ENCODE results near the gene NDUFA11. TPM values are rescaled to one million over a fixed set of nuclear protein-coding genes. Genes with fewer than 3 reads are reported as not detected.
"Not testable (repeated sequence)": the region's sequence is repeated elsewhere in the genome, so short reads cannot be mapped to it uniquely, and the experiment has no call there.

Gene NDUFA11
- polyA plus RNA-seq, 4 donors, result 132 to 235 (median 194) TPM

DNA sequence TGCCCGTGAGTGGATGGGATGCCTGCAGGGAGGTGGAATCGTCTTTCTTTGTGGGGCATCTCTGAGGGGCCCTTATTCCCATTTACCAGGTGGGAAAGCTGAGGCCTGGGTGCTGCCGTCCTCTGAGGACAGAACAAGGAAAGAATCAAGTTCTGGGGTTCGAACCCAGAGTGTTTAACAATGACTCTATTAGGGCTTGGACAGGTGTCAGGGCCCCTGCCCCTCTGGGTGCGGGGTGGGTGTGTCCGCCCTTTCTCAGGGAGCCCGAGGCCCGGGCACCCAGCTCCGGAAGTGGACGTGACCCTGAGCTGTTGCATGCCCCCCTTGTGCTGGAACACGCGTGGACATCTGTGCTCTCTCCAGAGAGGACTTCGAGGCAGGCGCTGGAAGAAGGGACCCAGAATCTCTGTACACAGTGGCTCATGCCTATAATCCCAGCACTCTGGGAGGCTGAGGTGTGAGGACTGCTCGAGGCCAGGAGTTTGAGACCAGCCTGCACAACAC is 10.8 kb downstream of the NDUFA11 start:
- no peak for DNase-seq (ENCODE audit: low read depth in 4 of 4, low spot score in 2 of 4)

DNA sequence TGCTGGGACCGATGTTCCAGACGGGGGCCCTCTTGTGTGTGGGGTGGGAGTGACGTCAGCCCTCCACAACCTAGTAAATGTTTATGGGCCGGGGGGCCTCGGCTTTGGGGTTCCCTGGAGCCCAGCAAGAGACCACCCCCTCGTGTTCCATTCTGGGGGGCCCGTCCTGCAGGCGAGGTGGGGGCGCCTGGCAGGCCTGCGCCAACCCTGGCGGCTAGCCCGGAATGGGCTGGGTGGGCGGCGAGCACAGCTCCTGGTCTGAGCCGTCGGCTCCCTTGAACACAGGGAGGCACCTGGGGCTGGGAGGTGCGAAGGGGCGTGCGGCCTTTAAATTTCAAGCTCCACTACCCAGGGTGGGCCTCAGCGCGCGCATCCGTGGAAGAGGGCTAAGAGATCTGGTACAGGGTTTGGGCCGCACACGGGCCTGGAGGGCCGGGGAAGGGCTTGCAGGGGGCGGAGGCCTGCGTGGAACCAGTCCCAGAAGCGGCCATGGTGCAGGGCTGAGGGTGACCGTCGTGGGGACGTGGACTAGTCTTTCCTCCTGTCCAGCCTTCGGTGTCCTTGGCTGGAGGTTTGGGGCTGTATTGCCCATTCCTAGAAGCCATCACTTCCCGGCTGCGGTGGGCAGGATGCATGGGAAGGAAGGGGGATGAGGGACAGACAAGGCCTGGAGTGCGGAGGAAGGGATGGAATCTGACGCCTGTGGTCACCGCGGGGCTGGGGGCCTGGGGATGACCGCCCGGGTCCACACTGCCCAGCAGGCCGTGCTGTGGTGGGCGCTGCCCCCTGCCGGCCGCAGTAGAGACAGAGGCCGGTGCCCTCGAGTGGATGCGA is 11.4 kb downstream of the NDUFA11 start:
- DNase-seq (ENCODE audit: low read depth in 4 of 4, low spot score in 2 of 4), result no peak

DNA sequence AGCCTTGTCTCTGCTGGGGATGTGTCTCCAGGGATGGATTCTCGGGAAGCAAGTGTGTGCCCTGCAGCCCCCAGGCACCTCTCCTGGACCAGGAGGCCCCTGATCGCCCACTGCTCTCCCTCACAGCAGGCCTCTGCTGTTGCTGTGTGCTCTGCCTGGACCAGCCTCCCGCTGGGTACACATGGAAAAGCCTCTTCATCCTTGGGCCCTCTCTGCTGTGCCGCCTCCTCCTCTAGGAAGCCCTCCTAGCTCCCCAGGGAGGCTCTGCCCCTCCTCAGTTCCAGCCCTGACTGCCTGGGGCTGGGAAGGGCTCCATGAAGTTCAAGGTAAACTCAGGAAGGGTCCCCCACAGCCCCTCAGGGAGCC is 12.0 kb downstream of the NDUFA11 start:
- no peak for DNase-seq (ENCODE audit: low read depth in 4 of 4, low spot score in 2 of 4)

DNA sequence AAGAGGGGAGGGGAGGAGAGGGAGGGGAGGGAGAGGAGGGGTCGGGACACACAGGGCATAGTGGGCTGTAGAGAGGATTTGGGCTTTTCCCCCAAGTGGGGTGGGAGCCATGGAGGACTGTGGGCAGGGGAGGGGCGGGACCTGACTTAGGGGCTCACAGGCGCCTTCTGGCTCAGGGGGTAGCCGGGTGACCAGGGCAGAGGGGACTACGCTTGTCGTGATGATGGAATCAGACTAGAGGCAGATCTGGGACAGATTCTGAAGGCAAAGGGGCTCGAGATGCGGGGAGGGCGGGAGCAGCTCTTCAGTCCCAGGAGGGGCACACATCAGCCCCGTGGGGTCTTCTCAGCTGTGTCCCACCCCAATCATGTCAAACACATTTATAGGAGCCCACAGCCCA is 13.5 kb downstream of the NDUFA11 start:
- DNase-seq (ENCODE audit: low read depth in 4 of 4, low spot score in 2 of 4), result no peak

DNA sequence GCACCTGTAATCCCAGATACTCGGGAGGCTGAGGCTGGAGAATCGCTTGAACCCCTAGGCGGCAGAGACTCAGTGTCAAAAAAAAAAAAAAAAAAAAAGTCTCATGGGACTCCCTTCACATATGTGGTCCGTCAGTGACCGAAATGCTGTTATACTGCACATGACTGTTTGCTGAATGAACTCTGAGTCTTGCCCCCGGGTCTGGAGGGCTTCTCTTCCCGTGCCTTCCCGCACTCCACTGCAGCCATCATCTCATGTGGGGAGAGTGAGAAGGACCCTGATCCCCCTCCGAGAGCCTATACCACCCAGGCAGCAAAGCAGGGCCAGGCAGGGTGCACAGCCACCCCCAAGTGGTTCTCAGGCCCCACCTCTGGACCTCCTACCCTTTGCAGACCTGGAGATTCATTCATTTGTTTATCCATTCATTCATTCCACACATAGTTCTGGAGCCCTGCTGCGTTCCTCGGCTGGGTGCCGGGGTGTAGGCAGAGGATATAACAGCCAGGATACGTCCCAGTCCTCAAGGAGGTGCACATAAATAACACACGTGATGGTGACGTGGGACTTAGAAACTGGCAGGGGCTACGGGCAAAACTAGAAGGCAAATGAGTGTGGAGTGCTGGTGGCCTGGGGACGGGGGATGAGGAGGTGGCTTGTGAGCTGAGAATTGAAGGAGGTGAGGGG is 14.2 kb downstream of the NDUFA11 start:
- no peak for DNase-seq (ENCODE audit: low read depth in 4 of 4, low spot score in 2 of 4)

DNA sequence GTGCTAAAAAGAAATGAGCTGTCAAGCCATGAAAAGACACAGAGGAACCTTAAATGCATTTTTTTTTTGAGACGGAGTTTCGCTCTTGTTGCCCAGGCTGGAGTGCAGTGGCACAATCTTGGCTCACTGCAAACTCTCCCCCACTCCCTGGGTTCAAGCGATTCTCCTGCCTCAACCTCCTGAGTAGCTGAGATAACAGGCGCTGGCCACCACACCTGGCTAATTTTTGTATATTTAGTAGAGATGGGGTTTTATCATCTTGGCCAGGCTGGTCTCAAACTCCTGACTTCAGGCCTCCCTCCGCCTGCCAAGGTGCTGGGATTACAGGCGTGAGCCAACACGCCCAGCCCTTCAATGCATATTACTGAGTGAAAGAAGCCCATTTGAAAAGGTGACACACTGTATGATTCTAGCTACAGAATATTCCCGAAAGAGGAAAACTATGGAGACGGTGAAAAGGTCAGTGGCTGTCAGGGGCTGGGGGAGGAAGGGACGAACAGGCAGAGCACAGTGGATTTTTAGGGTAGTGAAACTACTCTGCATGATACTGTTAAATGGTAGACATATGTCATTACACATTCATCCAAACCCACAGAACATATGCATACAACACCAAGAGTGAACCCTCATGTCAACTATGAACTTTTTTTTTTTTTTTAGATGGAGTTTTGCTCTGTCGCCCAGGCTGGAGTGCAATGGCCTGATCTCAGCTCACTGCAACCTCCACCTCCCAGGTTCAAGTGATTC is 19.4 kb downstream of the NDUFA11 start:
- DNase-seq (ENCODE audit: low read depth in 4 of 4, low spot score in 2 of 4), result not testable (repeated sequence)

DNA sequence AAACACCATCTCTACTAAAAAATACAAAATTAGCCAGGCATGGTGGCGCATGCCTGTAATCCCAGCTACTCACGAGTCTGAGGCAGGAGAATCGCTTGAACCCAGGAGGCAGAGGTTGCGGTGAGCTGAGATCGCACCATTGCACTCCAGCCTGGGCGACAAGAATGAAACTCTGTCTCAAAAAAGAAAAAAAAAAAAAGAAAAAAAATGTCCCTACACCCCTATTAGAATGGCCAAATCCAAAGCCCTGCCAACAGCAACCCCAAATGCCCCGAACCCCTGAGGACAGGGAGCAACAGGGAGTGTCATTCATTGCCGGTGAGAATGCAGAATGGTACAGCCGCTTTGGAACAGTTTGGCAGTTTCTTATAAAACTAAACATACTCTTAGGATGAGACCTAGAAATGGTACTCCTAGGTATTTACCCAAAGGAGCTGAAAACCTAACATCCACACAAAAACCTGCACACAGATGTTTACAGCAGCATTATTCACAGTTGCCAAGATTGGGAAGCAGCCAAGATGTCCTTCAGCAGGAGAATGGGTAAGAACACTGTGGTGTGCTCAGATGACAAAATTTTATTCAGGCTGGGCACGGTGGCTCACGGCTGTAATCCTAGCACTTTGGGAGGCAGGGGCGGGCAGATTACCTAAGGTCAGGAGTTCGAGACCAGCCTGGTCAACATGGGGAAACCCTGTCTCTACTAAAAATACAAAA is 20.3 kb downstream of the NDUFA11 start:
- not testable (repeated sequence) for DNase-seq (ENCODE audit: low read depth in 4 of 4, low spot score in 2 of 4)

DNA sequence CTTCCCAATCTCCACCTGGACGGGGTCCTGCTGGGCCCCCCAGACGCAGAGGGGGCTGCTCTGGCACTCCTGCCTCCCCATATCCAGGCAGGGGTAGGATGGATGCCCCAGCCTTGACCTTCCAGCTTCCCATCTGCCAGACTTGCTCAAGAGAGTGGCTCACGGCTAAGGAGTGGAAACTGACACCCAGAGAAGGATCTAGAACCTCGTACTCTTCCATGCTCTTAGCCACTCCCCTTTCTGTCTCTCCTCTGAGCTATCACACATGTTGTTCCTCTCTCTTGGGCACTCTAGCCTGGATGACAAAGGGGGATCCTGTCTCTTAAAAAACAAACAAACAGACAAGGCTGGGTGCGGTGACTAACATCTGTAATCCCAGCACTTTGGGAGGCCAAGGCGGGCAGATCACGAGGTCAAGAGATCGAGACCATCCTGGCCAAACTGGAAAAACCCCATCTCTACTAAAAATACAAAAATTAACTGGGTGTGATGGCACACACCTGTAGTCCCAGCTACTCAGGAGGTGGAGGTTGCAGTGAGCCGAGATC is 21.1 kb downstream of the NDUFA11 start:
- no peak for DNase-seq (ENCODE audit: low read depth in 4 of 4, low spot score in 2 of 4)

DNA sequence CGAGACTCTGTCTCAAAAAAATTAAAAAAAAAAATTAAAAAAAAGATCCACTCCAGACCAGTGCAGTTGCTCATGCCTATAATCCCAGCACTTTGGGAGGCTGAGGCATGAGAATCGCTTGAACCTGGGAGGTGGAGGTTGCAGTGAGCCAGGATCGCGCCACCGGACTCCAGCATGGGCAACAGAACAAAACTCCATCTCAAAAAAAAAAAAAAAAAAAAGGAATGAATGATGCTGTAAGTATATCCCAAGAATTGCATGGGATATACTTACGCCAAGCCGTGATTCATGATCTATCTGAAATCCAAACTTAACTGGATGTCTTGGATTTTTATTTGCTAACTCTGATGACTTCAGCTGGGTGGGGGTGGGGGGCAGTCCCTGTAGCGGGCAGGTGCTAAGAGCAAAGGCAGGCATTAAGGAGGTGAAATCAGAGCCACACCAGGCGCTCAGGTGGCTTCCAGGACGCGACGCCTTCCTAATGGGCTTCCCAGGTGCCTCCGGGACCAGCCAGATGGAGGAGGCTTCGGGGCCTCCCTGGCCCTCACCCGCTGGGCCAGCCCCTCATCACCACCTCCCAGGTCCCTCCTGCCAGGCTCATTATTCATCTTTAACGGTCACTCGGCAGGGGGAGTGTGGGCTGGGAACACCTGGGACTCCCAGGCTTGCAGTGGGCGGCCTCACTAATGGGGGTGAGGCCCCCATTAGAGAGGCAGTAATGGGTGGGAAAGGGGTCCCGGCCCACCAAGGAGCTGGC is 21.9 kb downstream of the NDUFA11 start:
- no peak for DNase-seq (ENCODE audit: low read depth in 4 of 4, low spot score in 2 of 4)

DNA sequence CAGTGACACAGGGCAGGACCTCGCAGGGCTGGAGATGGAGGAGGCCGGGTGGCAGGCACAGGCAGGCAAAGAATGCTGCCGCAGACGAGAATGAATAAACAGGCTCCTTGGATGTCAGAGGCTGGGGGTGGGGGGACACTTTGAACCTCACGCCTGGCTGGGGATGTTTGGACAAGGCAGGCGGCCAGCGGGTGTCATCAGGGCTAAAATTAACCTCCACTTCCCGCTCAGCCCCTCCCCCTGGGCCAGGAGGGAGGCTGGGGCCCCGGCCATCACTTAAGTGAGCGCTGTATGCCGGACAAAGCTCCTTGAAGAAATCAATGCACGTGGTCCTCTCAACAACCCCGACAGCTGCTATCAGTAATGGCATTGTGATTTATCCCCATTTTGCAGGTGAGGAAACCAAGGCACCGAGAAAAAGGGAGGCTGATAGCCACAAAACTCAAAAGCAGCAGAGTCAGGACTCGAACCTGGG is 22.9 kb downstream of the NDUFA11 start:
- no peak for DNase-seq (ENCODE audit: low read depth in 4 of 4, low spot score in 2 of 4)

DNA sequence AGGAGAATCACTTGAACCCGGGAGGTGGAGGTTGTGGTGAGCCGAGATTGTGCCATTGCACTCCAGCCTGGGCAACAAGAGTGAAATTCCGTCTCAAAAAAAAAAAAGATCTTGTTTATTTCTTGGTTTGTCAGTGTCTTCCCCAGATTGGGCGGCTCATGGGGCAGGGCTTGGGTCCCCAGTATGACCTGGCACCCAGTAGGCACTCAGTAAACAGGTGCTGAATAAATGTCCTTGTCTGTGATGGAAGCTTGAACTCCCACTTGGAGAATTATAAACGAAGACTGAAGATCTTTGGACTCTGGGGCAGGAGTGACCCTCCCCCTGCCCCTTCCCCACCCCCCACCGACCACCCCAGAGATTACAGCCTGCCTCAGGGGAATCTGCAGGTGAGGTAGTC is 23.4 kb downstream of the NDUFA11 start:
- no peak for DNase-seq (ENCODE audit: low read depth in 4 of 4, low spot score in 2 of 4)

DNA sequence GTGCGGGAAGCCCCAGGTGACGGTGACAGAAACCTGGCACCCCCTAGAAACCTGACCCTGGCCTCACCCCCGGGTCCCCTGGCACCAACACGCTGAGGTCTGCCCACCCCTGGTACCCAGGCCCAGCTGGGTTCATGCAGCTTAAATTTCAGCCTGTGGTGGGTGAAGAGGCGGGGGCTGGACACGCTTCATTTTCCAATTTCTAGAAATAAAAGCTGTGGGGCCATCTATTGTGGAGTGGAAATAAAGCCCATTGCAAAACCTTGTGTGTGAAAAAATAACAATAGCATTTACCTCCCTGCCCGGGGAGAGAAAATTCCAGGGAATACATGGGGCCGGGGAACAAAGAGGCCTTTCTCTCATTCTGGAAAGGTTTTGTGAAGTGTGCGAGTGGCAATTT is 25.7 kb downstream of the NDUFA11 start:
- no peak for DNase-seq (ENCODE audit: low read depth in 4 of 4, low spot score in 2 of 4)

DNA sequence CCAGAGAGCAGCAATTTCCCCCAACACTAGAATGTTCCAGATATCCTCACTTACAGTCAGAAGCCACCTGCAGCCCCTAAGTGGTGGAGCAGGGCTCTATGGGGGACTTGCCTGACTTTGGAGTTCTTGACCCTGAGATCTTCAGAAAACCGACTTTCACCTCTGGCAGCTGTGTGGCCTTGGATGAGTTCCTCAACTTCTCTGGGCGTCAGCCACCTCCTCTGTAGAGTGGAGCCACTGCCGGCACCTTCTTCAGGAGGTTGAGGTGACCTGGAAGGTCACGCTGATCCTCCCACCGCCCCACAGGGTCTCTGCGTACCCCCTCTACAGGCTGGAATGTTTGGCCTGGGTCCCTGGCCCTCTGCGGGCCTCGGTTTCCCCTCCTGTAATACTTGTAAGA is 26.2 kb downstream of the NDUFA11 start:
- no peak for DNase-seq (ENCODE audit: low read depth in 4 of 4, low spot score in 2 of 4)

DNA sequence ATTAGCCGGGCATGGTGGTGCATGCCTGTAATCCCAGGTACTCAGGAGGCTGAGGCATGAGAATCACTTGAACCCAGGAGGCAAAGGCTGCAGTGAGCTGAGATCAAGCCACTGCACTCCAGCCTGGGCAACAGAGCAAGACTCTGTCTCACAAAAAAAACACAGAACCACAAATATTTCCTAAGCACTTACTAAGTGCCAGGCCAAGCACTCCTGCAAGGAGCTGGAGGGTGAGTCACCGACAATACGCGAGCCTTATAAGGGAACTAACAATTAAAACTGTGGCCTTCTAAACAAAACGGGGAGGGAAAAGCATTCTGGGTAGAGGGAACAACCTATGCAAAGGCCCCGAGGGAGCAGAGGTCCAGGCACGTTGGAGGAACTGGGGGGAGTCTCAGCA is 29.1 kb downstream of the NDUFA11 start:
- not testable (repeated sequence) for DNase-seq (ENCODE audit: low read depth in 4 of 4, low spot score in 2 of 4)

DNA sequence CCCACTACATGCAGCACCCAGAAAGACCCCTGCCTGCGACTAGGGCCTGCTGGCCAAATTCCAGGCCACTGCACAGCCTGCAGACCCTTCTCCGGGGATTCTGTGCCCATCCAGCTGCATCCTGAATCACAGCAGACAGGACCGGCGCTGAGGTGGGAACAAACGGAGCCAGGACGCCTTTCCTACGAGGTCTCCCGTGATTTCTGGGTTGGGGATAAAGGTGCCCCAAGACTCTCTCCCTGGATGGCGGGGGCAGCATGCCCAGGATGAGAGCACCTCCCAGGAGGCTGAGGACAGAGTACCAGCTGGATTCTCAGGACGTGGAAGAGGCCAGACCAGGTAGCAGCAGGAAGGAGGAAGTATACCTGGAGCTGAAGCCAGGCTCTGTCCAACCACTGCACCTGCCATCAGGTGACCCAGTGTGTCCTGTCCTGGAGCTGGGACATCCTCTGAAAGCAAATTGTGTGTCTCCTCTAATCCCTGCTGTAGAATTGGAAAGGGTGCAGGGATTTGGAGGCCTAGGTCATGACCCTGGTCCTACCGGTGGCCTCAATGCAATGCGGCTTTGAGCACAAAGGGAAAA is 29.9 kb downstream of the NDUFA11 start:
- no peak for DNase-seq (ENCODE audit: low read depth in 4 of 4, low spot score in 2 of 4)

DNA sequence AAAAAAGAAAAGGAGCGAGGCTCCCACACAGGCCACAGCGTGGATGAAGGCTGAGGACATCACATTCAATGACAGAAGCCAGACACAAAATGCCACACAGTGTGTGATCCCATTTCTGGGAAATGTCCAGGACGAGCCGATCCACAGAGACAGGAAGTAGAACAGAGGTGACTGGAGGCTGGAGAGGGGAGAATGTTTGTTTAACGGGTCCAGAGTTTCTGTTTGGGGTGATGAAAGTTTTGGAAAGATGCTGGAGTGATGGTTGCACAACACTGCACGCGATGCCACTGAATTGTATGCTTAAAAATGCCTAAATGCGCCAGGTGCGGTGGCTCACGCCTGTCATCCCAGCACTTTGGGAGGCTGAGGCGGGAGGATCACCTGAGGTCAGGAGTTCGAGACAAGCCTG is 32.6 kb downstream of the NDUFA11 start:
- no peak for DNase-seq (ENCODE audit: low read depth in 4 of 4, low spot score in 2 of 4)

DNA sequence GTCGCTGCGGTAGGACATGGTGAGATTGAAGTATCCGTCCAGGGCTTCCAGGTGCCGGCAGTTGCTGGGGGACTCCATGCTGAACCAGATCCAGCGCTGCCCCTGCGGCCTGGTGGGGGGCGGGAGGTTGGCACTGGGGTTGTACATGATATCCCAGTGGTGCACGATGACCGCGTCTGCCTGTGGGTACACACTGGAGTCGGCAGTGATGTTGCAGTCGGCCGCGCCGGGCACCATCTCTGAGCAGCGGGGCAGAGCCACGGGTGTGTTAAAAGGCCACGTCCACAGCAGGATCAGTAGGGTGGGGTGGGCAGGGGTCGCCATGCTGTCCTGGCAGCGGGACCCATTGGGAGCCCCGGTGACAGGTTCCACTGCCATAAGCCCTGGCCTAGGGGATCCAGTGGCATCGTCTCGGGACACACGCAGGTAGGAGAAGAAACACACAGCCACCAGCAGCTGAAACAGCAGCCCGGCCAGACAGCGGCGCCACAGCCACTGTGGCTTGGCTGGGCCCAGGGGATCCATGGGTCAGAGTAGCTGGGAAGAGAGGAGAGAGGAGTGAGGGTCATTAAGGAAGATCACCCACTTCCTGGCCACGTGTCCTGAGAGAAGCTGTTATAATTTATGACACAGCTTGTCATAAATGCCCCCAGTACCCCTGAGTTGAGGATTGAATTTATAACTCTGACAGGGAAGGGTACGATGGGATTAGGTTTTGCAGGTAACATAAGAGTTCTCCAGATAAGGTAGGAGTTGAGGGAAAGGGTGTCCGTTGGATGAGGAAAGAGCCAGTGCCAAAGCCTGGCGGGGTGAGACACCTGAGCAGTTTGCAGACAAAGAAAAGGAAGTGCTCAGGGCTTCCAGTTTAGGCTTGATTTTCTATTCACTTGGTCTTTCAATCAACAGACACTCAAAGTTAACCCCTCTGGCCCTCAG is 36.1 kb downstream of the NDUFA11 start:
- no peak for DNase-seq (ENCODE audit: low read depth in 4 of 4, low spot score in 2 of 4)

DNA sequence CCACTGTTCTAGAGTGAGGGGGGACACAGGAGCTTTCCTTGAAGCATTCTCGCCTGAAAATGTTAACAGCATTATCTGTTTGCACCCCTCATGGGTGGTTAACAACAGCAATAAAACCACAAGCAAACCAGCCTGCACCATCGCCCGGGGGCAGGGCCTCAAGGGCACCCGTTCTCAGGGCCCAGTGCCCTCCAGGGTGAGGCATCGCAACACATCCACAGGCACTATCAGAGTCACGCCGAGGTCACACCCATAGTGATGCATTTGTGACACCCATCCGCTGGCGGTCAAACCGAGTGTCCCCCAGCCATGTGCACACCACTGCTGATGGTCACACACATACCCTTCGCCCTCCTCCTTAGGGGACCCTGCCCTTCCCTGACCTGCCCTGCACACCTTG is 37.8 kb downstream of the NDUFA11 start:
- no peak for DNase-seq (ENCODE audit: low read depth in 4 of 4, low spot score in 2 of 4)

Data from left renal cortex interstitium (tissue), 4 donors.